HepG2 (cell line): Measurements from ENCODE around the gene CBLN3. TPM values are rescaled to one million over a fixed set of nuclear protein-coding genes. Genes with fewer than 3 reads are reported as not detected.

Source experiments
- ATF3 ChIP-seq: sonication (generic); formaldehyde crosslinking; IDR thresholded peaks from 2 replicates; pipeline ENCODE4 v1.4.0; 2020; ENCODE audit warnings: missing genetic modification reagents
- ATF6 ChIP-seq: sonication (generic); formaldehyde crosslinking; conservative IDR thresholded peaks from 2 replicates; pipeline ENCODE4 v1.4.0; 2020; ENCODE audit warnings: missing genetic modification reagents
- ATF7 ChIP-seq, 2 experiments: fragments of 450-650 bp in 1 of 2; sonication (generic) in 1 of 2; formaldehyde crosslinking in 1 of 2; IDR thresholded peaks; 2 replicates each; pipeline versions ENCODE4 v1.4.0 to v1.6.1; 2016 to 2020; ENCODE audit warnings: antibody characterized with exemption in 1 of 2, mild to moderate bottlenecking in 1 of 2, missing genetic modification reagents in 1 of 2
- GLMP ChIP-seq: sonication (generic); formaldehyde crosslinking; IDR thresholded peaks from 2 replicates; pipeline ENCODE4 v1.9.0; 2021; ENCODE audit warnings: missing genetic modification reagents, mild to moderate bottlenecking, borderline replicate concordance
- HNRNPL ChIP-seq: fragments of 200-400 bp; formaldehyde crosslinking; IDR thresholded peaks from 2 replicates; pipeline ENCODE4 v1.6.1; 2017; ENCODE audit warnings: mild to moderate bottlenecking, low read depth, low read length
- MEIS2 ChIP-seq: sonication (generic); formaldehyde crosslinking; IDR thresholded peaks from 2 replicates; pipeline ENCODE4 v1.9.0; 2021; ENCODE audit warnings: mild to moderate bottlenecking, missing genetic modification reagents
- MTF2 ChIP-seq: sonication (generic); formaldehyde crosslinking; IDR thresholded peaks from 2 replicates; pipeline ENCODE4 v1.5.0; 2020; ENCODE audit warnings: missing genetic modification reagents, borderline replicate concordance
- MYPOP ChIP-seq: sonication (generic); formaldehyde crosslinking; IDR thresholded peaks from 2 replicates; pipeline ENCODE4 v1.8.1; 2023; ENCODE audit warnings: mild to moderate bottlenecking, moderate library complexity, missing genetic modification reagents
- MZF1 ChIP-seq: sonication (generic); formaldehyde crosslinking; IDR thresholded peaks from 2 replicates; pipeline ENCODE4 v1.8.1; 2023; ENCODE audit warnings: mild to moderate bottlenecking, missing genetic modification reagents, borderline replicate concordance
- NFKBIZ ChIP-seq: IDR thresholded peaks from 2 replicates; pipeline ENCODE4 v1.6.1; 2018; ENCODE audit warnings: missing genetic modification reagents, missing compliant biosample characterization
- PCBP2 ChIP-seq: fragments of 200-400 bp; formaldehyde crosslinking; optimal IDR thresholded peaks from 2 replicates; pipeline ENCODE3; 2018; ENCODE audit warnings: low read length, low read depth; ENCODE audit not compliant: poor library complexity, severe bottlenecking
- REXO4 ChIP-seq: sonication (generic); formaldehyde crosslinking; IDR thresholded peaks from 2 replicates; pipeline ENCODE4 v1.8.0; 2022; ENCODE audit warnings: missing genetic modification reagents, mild to moderate bottlenecking, borderline replicate concordance
- SNAPC5 ChIP-seq: sonication (generic); formaldehyde crosslinking; IDR thresholded peaks from 2 replicates; pipeline ENCODE4 v1.8.1; 2023; ENCODE audit warnings: mild to moderate bottlenecking, missing genetic modification reagents, borderline replicate concordance
- SP1 ChIP-seq, 2 experiments: fragments of 450-650 bp in 1 of 2; sonication (generic) in 1 of 2; formaldehyde crosslinking in 1 of 2; IDR thresholded peaks; 2 replicates each; pipeline versions ENCODE4 v1.4.0 to v1.6.1; 2016 to 2020; ENCODE audit warnings: missing genetic modification reagents in 1 of 2
- ZNF414 ChIP-seq: sonication (generic); formaldehyde crosslinking; IDR thresholded peaks from 2 replicates; pipeline ENCODE4 v1.5.0; 2020; ENCODE audit warnings: missing genetic modification reagents
- ZNF44 ChIP-seq: sonication (generic); formaldehyde crosslinking; IDR thresholded peaks from 2 replicates; pipeline ENCODE4 v1.5.1; 2020; ENCODE audit warnings: mild to moderate bottlenecking, missing genetic modification reagents
- ZNF512 ChIP-seq: sonication (generic); formaldehyde crosslinking; IDR thresholded peaks from 2 replicates; pipeline ENCODE4 v1.4.0; 2020; ENCODE audit warnings: mild to moderate bottlenecking, missing genetic modification reagents
- ZNF800 ChIP-seq: sonication (generic); formaldehyde crosslinking; IDR thresholded peaks from 2 replicates; pipeline ENCODE4 v1.4.0; 2020; ENCODE audit warnings: missing genetic modification reagents
- polyA plus RNA-seq, 8 experiments: library from polyadenylated mRNA; depleted of rRNA in 3 of 8; stranded (reverse) in 7 of 8; unstranded in 1 of 8; fragments of >200 nt; fragmentation: Illumina TruSeq in 4 of 8; extraction: Trizol in 4 of 8; gene quantifications; 2 replicates each; pipeline versions ENCODE4 v1.2.1 to v1.2.3, GENCODE V29; 2011 to 2016; ENCODE audit warnings: low read depth in 4 of 8, missing spikeins in 1 of 8, mixed read lengths in 1 of 8; ENCODE audit not compliant: insufficient read depth in 1 of 8
- total RNA-seq, 5 experiments: library from RNA; depleted of rRNA; stranded (reverse); fragments of >200 nt; fragmentation: Illumina TruSeq; extraction: Trizol; gene quantifications; 2 replicates each; pipeline ENCODE4 v1.2.3, GENCODE V29; 2016; ENCODE audit warnings: low read depth in 1 of 5

Gene CBLN3
- total and polyA plus RNA-seq, 2 of the 13 experiments (the other 11 are each of a cell fraction or from before 2014, with no cell fraction given), result 0.66 to 0.98 TPM

- TF ChIP-seq ZNF800 (CRISPR knock-in tag), result no peak
- no peak for TF ChIP-seq MZF1 (CRISPR knock-in tag)
- no peak for TF ChIP-seq SNAPC5
- no peak for TF ChIP-seq SP1 (IDR thresholded peaks at IDR 0.05)
- peak; percentile 51 for TF ChIP-seq SP1 (CRISPR knock-in tag; IDR thresholded peaks at IDR 0.05)
- TF ChIP-seq HNRNPL, result no peak
- TF ChIP-seq MTF2, result no peak
- peak; percentile 19; the same call in 1 of the 2 replicates for TF ChIP-seq ZNF414 (CRISPR knock-in tag)
- TF ChIP-seq ATF3 (CRISPR knock-in tag), result no peak
- no peak for TF ChIP-seq MYPOP (CRISPR knock-in tag)
- TF ChIP-seq ZNF512 (CRISPR knock-in tag), result 0 out of 2 replicates have a peak, but pooled peaks have one; percentile 66
- TF ChIP-seq GLMP, result no peak
- TF ChIP-seq ZNF44, result no peak
- TF ChIP-seq MEIS2 (CRISPR knock-in tag), result 0 out of 2 replicates have a peak, but pooled peaks have one; percentile 51
- no peak; the same call in 1 of the 2 replicates for TF ChIP-seq NFKBIZ (CRISPR knock-in tag)
- TF ChIP-seq ATF7 (IDR thresholded peaks at IDR 0.05), result no peak
- peak; percentile 84 for TF ChIP-seq ATF7 (CRISPR knock-in tag; IDR thresholded peaks at IDR 0.05)
- TF ChIP-seq PCBP2, result no peak
- TF ChIP-seq ATF6 (CRISPR knock-in tag), result no peak
- TF ChIP-seq REXO4 (CRISPR knock-in tag), result no peak
These were observed 2.4 kb downstream of the CBLN3 start (continued) for GRCh38 chr14:24426912-24427536.
